CD14-positive monocyte (primary cell): ENCODE results near the gene TMEM132C. TPM values are rescaled to one million over a fixed set of nuclear protein-coding genes. Genes with fewer than 3 reads are reported as not detected.

Experiments
- DNase-seq, 3 donors: peaks; one replicate each; pipeline ENCODE4 v3.0.0-alpha.2; 2011 to 2022
- H2AFZ ChIP-seq: 2 replicates; pipeline ENCODE4 v1.6.0; 2012; ENCODE audit warnings: mild to moderate bottlenecking, low read depth, low read length, inconsistent platforms; ENCODE audit not compliant: insufficient read depth, poor library complexity, severe bottlenecking
- H3K27ac ChIP-seq, 2 donors: 1 replicate in 1 of 2; 2 replicates in 1 of 2; pipeline ENCODE4 v1.5.1; 2012 to 2013; ENCODE audit warnings: low read length in 2 of 2, control low read depth in 1 of 2, inconsistent platforms in 1 of 2, low read depth in 1 of 2, mild to moderate bottlenecking in 1 of 2
- H3K27me3 ChIP-seq, 2 donors: one replicate each; pipeline versions ENCODE4 v1.6.0 to v1.6.1; 2011 to 2013; ENCODE audit warnings: low read length in 2 of 2; ENCODE audit not compliant: control insufficient read depth in 2 of 2, insufficient read depth in 2 of 2
- H3K36me3 ChIP-seq, 2 donors: replicated peaks in 1 of 2; 1 replicate in 1 of 2; 2 replicates in 1 of 2; pipeline versions ENCODE4 v1.5.1 to v1.6.1; 2012 to 2013; ENCODE audit warnings: low read length in 2 of 2, control low read depth in 1 of 2, inconsistent platforms in 1 of 2, mild to moderate bottlenecking in 1 of 2; ENCODE audit not compliant: insufficient read depth in 2 of 2, control insufficient read depth in 1 of 2
- H3K4me1 ChIP-seq, 2 donors: 1 replicate in 1 of 2; 2 replicates in 1 of 2; pipeline versions ENCODE4 v1.5.1 to v1.6.1; 2012 to 2013; ENCODE audit warnings: low read length in 2 of 2, control low read depth in 1 of 2, inconsistent platforms in 1 of 2, mild to moderate bottlenecking in 1 of 2, moderate library complexity in 1 of 2; ENCODE audit not compliant: insufficient read depth in 2 of 2, control insufficient read depth in 1 of 2
- H3K4me2 ChIP-seq: replicated peaks from 2 replicates; pipeline ENCODE3; 2012; ENCODE audit warnings: low read length, moderate library complexity, mild to moderate bottlenecking; ENCODE audit not compliant: poor library complexity, severe bottlenecking; ENCODE audit errors: extremely low read depth
- H3K4me3 ChIP-seq, 3 experiments: fragments of 200-600 bp in 1 of 3; sonication (generic) in 1 of 3; replicated peaks in 1 of 3; 1 replicate in 2 of 3; 2 replicates in 1 of 3; pipeline ENCODE4 v1.5.1; 2011 to 2013; ENCODE audit warnings: low read length in 3 of 3, mild to moderate bottlenecking in 3 of 3, control low read depth in 2 of 3, low read depth in 2 of 3, inconsistent platforms in 1 of 3, moderate library complexity in 1 of 3
- H3K79me2 ChIP-seq: 2 replicates; pipeline ENCODE4 v1.6.0; 2012; ENCODE audit warnings: mild to moderate bottlenecking, control low read depth, inconsistent platforms, low read length, moderate library complexity; ENCODE audit not compliant: insufficient read depth
- H3K9ac ChIP-seq: 2 replicates; pipeline ENCODE4 v1.6.0; 2017; ENCODE audit warnings: low read length, mild to moderate bottlenecking; ENCODE audit not compliant: insufficient read depth, poor library complexity, severe bottlenecking
- H3K9me3 ChIP-seq, 2 donors: replicated peaks in 1 of 2; 1 replicate in 1 of 2; 2 replicates in 1 of 2; pipeline versions ENCODE4 v1.5.1 to v1.6.1; 2012 to 2013; ENCODE audit warnings: low read length in 2 of 2, control low read depth in 1 of 2; ENCODE audit not compliant: control insufficient read depth in 1 of 2, insufficient read depth in 1 of 2
- H4K20me1 ChIP-seq: 2 replicates; pipeline ENCODE4 v1.6.0; 2012; ENCODE audit warnings: mild to moderate bottlenecking, low read length, control low read depth, moderate library complexity; ENCODE audit not compliant: insufficient read depth
- H3K27ac Mint-ChIP-seq, 7 donors: one replicate each; pipeline ENCODE4 v1.8.0; 2020; ENCODE audit warnings: mild to moderate bottlenecking in 7 of 7, mixed read lengths in 7 of 7, moderate library complexity in 6 of 7, inconsistent platforms in 2 of 7
- H3K27me3 Mint-ChIP-seq, 3 donors: one replicate each; pipeline ENCODE4 v1.8.0; 2021 to 2022; ENCODE audit warnings: low read depth in 3 of 3, mild to moderate bottlenecking in 3 of 3, mixed read lengths in 3 of 3, moderate library complexity in 3 of 3, inconsistent platforms in 1 of 3
- H3K36me3 Mint-ChIP-seq, 2 donors: one replicate each; pipeline ENCODE4 v1.8.0; 2020; ENCODE audit warnings: mixed read lengths in 2 of 2, inconsistent platforms in 1 of 2, mild to moderate bottlenecking in 1 of 2
- H3K4me1 Mint-ChIP-seq: one replicate; pipeline ENCODE4 v1.8.0; 2020; ENCODE audit warnings: mild to moderate bottlenecking, mixed read lengths
- H3K4me3 Mint-ChIP-seq, 2 donors: one replicate each; pipeline ENCODE4 v1.8.0; 2020; ENCODE audit warnings: mild to moderate bottlenecking in 2 of 2, mixed read lengths in 2 of 2, moderate library complexity in 1 of 2
- H3K9me3 Mint-ChIP-seq, 7 donors: one replicate each; pipeline ENCODE4 v1.8.0; 2020 to 2022; ENCODE audit warnings: mixed read lengths in 7 of 7, mild to moderate bottlenecking in 6 of 7, moderate library complexity in 6 of 7, inconsistent platforms in 2 of 7
- CTCF ChIP-seq: fragments of 200-600 bp; IDR thresholded peaks from one replicate; pipeline ENCODE4 v1.8.0; 2022; ENCODE audit warnings: antibody characterized with exemption, mild to moderate bottlenecking
- WGBS: methylation state at CpG from one replicate; pipeline ENCODE4 v1.1.5; 2013; ENCODE audit warnings: missing lambda C conversion rate; ENCODE audit not compliant: insufficient coverage; 5-methylcytosine and 5-hydroxymethylcytosine counted together
- intact Hi-C, 2 donors: fragments of 100-400 bp; cut with micrococcal nuclease; formaldehyde crosslinking; loops; one replicate each; pipeline versions ENCODE4 v1.15.0 to v1.15.1; 2023
- polyA plus RNA-seq, 3 donors: library from polyadenylated mRNA; depleted of rRNA in 1 of 3; unstranded in 2 of 3; stranded (reverse) in 1 of 3; fragments of 300-500 nt in 2 of 3; fragments of >200 nt in 1 of 3; fragmentation: Illumina TruSeq in 2 of 3; gene quantifications; 1 replicate in 2 of 3; 2 replicates in 1 of 3; pipeline ENCODE4 v1.2.3, GENCODE V29; 2012 to 2021

Gene TMEM132C
- polyA plus RNA-seq, 3 donors = not detected

GRCh38 chr12:128524439-128524838, 257.5 kb downstream of the TMEM132C start:
- Histone ChIP-seq H3K36me3 (no peaks in the 10 kb centered on the region), H3K4me1 (no peaks in the 10 kb centered on the region), H3K9ac (no peak overlapping the region), H4K20me1 (no peaks in the 10 kb centered on the region), H3K4me2 (no peak overlapping the region), H2AFZ (no peak overlapping the region), H3K79me2 (no peaks in the 10 kb centered on the region), H3K9me3 (peaks cover 0 to 3% of the 10 kb centered on the region in 2 donors), H3K27ac (no peak overlapping the region), H3K27me3 (no peaks in the 10 kb centered on the region), H3K4me3 (no peak overlapping the region)
- Mint-ChIP-seq H3K27ac (no peak overlapping the region), H3K4me3 (no peak overlapping the region), H3K4me1 (no peaks in the 10 kb centered on the region), H3K27me3 (peaks cover 0 to 5% (median 1%) of the 10 kb centered on the region in 3 donors), H3K36me3 (no peaks in the 10 kb centered on the region), H3K9me3 (peaks cover 0 to 7% (median 2%) of the 10 kb centered on the region in 7 donors)
- no peak for DNase-seq
- intact Hi-C loops = no loop called here
- no CpG with 5 or more reads among the region's 6 CpGs for WGBS
- TF ChIP-seq CTCF = no peak

- intact Hi-C loops = no loop called here
- 40% methylated on average over 2 of the region's 3 CpGs for WGBS
- Histone ChIP-seq H2AFZ (no peak overlapping the region), H3K36me3 (no peaks in the 10 kb centered on the region), H4K20me1 (no peaks in the 10 kb centered on the region), H3K4me2 (no peak overlapping the region), H3K9ac (no peak overlapping the region), H3K4me1 (no peaks in the 10 kb centered on the region), H3K4me3 (no peak overlapping the region), H3K9me3 (no peaks in the 10 kb centered on the region), H3K79me2 (no peaks in the 10 kb centered on the region), H3K27ac (no peak overlapping the region), H3K27me3 (no peaks in the 10 kb centered on the region)
- no peak for DNase-seq
- H3K4me1 Mint-ChIP-seq = no peaks in the 10 kb centered on the region
- H3K27ac Mint-ChIP-seq = no peak overlapping the region
- H3K27me3 Mint-ChIP-seq = peaks cover 1 to 3% (median 3%) of the 10 kb centered on the region in 3 donors
- no peaks in the 10 kb centered on the region for H3K36me3 Mint-ChIP-seq
- no peak for TF ChIP-seq CTCF
- no peak overlapping the region for H3K4me3 Mint-ChIP-seq
- peaks cover 0 to 5% (median 0%) of the 10 kb centered on the region in 7 donors for H3K9me3 Mint-ChIP-seq
These were observed 264.2 kb downstream of the TMEM132C start for GRCh38 chr12:128531170-128531569.
